NB4 (cell line): Measurements from ENCODE around the gene GPR171.

Experiments used
- DNase-seq: peaks from one replicate; pipeline ENCODE4 v3.0.0; 2010; ENCODE audit warnings: low read depth
- H3K4me3 ChIP-seq: one replicate; pipeline ENCODE4 v1.5.1; 2011; ENCODE audit warnings: mild to moderate bottlenecking, low read depth, low read length, moderate library complexity
- CTCF ChIP-seq: IDR thresholded peaks from one replicate; pipeline ENCODE4 v1.5.1; 2012; ENCODE audit warnings: low read depth, low read length
- MAX ChIP-seq: IDR thresholded peaks from 2 replicates; pipeline ENCODE4 v1.6.1; 2011; ENCODE audit warnings: low read depth, low read length
- MYC ChIP-seq: IDR thresholded peaks from 2 replicates; pipeline ENCODE4 v1.6.1; 2011; ENCODE audit warnings: low read depth, low read length
- POLR2A ChIP-seq: IDR thresholded peaks from 2 replicates; pipeline ENCODE4 v1.6.1; 2011; ENCODE audit warnings: mild to moderate bottlenecking; ENCODE audit not compliant: insufficient read length; ENCODE audit errors: extremely low read depth

Gene GPR171

GRCh38 chr3:151174351-151174750, 28.7 kb downstream of the GPR171 start:
- TF ChIP-seq POLR2A (no peak), MAX (no peak), MYC (no peak), CTCF (no peak)
- no peak for DNase-seq
- no peak overlapping the region for H3K4me3 ChIP-seq

GRCh38 chr3:151171145-151171757, 31.8 kb downstream of the GPR171 start:
- no peak overlapping the region for H3K4me3 ChIP-seq
- peak; percentile 84 for DNase-seq
- peak; percentile 56 for TF ChIP-seq MAX
- no peak for TF ChIP-seq POLR2A
- TF ChIP-seq MYC = peak; percentile 43; the same call in 1 of the 2 replicates

GRCh38 chr3:151169948-151170679, 32.9 kb downstream of the GPR171 start:
- DNase-seq = peak; percentile 89
- TF ChIP-seq MAX = 0 out of 2 replicates have a peak, but pooled peaks have one; percentile 8
- H3K4me3 ChIP-seq = peak overlapping the region; percentile 14

GRCh38 chr3:151169262-151169947, 33.6 kb downstream of the GPR171 start:
- TF ChIP-seq MYC (peak; percentile 54), CTCF (no peak), MAX (peak; percentile 66; the same call in 1 of the 2 replicates), POLR2A (no peak)
- DNase-seq = peak; percentile 85

GRCh38 chr3:151168269-151169094, 34.5 kb downstream of the GPR171 start:
- DNase-seq = peak; percentile 76
- TF ChIP-seq POLR2A (no peak), MAX (peak; percentile 85), CTCF (peak; percentile 75), MYC (peak; percentile 31)
- H3K4me3 ChIP-seq = no peak overlapping the region

More at GRCh38 chr3:151169262-151169947, 33.6 kb downstream of the GPR171 start:
- peak overlapping the region; percentile 14 for H3K4me3 ChIP-seq

GRCh38 chr3:151166161-151166560, 36.9 kb downstream of the GPR171 start:
- TF ChIP-seq POLR2A = no peak
- no peak for TF ChIP-seq MAX
- no peak for TF ChIP-seq CTCF
- TF ChIP-seq MYC = no peak
- peak; percentile 23 for DNase-seq
- no peak overlapping the region for H3K4me3 ChIP-seq
